Fibroblast of lung (primary cell): ENCODE data around the gene CDK18. TPM values are rescaled to one million over a fixed set of nuclear protein-coding genes. Genes with fewer than 3 reads are reported as not detected.
A peak's percentile ranks its signal among the peaks of the same experiment; 100 is the strongest.

Experiments
- DNase-seq, 2 donors: peaks; one replicate each; pipeline versions ENCODE4 v3.0.0 to v3.0.0-alpha.2; 2010; ENCODE audit warnings: low read depth in 2 of 2
- H2AFZ ChIP-seq: 2 replicates; pipeline ENCODE4 v1.5.1; 2012; ENCODE audit warnings: low read length, control low read depth, inconsistent platforms
- H3K27ac ChIP-seq: 2 replicates; pipeline ENCODE4 v1.5.1; 2011; ENCODE audit warnings: low read length, control low read depth; ENCODE audit not compliant: insufficient read depth
- H3K27me3 ChIP-seq: 2 replicates; pipeline ENCODE4 v1.5.1; 2011; ENCODE audit warnings: mild to moderate bottlenecking, low read length; ENCODE audit not compliant: control insufficient read depth, insufficient read depth
- H3K36me3 ChIP-seq: 2 replicates; pipeline ENCODE4 v1.5.1; 2011; ENCODE audit warnings: low read length; ENCODE audit not compliant: control insufficient read depth, insufficient read depth
- H3K4me1 ChIP-seq: 2 replicates; pipeline ENCODE4 v1.5.1; 2011; ENCODE audit warnings: low read length; ENCODE audit not compliant: control insufficient read depth, insufficient read depth; ENCODE audit errors: extremely low read depth
- H3K4me2 ChIP-seq: 2 replicates; pipeline ENCODE4 v1.5.1; 2011; ENCODE audit warnings: low read length, control low read depth; ENCODE audit not compliant: insufficient read depth; ENCODE audit errors: extremely low read depth
- H3K4me3 ChIP-seq, 4 experiments: fragments of 200-600 bp in 1 of 4; sonication (generic) in 1 of 4; replicated peaks in 1 of 4; 2 replicates each; pipeline ENCODE4 v1.5.1; 2011 to 2016; ENCODE audit warnings: low read length in 4 of 4, low read depth in 3 of 4, mild to moderate bottlenecking in 3 of 4, control low read depth in 2 of 4, inconsistent platforms in 1 of 4, mixed read lengths in 1 of 4; ENCODE audit not compliant: insufficient read depth in 1 of 4; ENCODE audit errors: control extremely low read depth in 1 of 4
- H3K79me2 ChIP-seq: 2 replicates; pipeline ENCODE4 v1.5.1; 2012; ENCODE audit warnings: mild to moderate bottlenecking, low read length, inconsistent platforms; ENCODE audit not compliant: control insufficient read depth, insufficient read depth
- H3K9ac ChIP-seq: 2 replicates; pipeline ENCODE4 v1.5.1; 2011; ENCODE audit warnings: mild to moderate bottlenecking, low read length, control low read depth; ENCODE audit not compliant: insufficient read depth
- H3K9me3 ChIP-seq: 2 replicates; pipeline ENCODE4 v1.5.1; 2012; ENCODE audit warnings: low read depth, low read length; ENCODE audit not compliant: control insufficient read depth, insufficient read depth
- H4K20me1 ChIP-seq: 2 replicates; pipeline ENCODE4 v1.5.1; 2011; ENCODE audit warnings: low read length; ENCODE audit not compliant: control insufficient read depth, insufficient read depth; ENCODE audit errors: extremely low read depth
- EZH2 ChIP-seq: IDR thresholded peaks from 2 replicates; pipeline ENCODE4 v1.5.1; 2012; ENCODE audit warnings: low read length, control low read depth, mild to moderate bottlenecking; ENCODE audit errors: missing control alignments
- polyA plus RNA-seq, 2 donors: library from polyadenylated mRNA; depleted of rRNA in 1 of 2; stranded (reverse) in 1 of 2; unstranded in 1 of 2; fragments of >200 nt; gene quantifications; 2 replicates each; pipeline ENCODE4 v1.2.1, GENCODE V29; 2011 to 2012; ENCODE audit warnings: missing spikeins in 1 of 2
- total RNA-seq: library from RNA; depleted of rRNA; stranded (reverse); fragments of >200 nt; gene quantifications from 2 replicates; pipeline ENCODE4 v1.2.1, GENCODE V29; 2014
- TF ChIP-seq, protein P1 (sequence below), 2 donors: IDR thresholded peaks in 1 of 2; conservative IDR thresholded peaks in 1 of 2; 1 replicate in 1 of 2; 2 replicates in 1 of 2; pipeline ENCODE4 v1.5.1; 2011 to 2012; ENCODE audit warnings: low read length in 2 of 2, control low read depth in 1 of 2, inconsistent platforms in 1 of 2, low read depth in 1 of 2, mild to moderate bottlenecking in 1 of 2

CDK18 gene
- total and polyA plus RNA-seq, 2 donors (not counting 1 experiment from before 2014, with no cell fraction given), result 0.33 to 2.1 TPM

DNA sequence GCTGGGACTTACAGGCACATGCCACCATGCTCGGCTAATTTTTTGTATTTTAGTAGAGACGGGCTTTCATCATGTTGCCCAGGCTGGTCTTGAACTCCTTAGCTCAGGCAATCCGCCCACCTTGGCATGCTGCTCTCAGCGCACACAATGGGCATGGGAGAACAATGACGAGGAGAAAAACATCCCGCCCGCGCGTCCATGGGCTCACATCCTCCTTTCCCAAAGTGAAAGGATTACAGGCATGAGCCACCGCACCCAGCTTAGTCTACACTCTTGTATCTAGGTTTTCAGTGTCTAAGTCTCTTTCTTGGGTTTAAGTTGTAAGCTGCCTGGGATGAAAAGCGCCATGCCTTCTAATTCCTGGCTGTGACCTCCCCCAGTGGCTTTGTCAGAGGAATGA, 37.9 kb downstream of the CDK18 start:
- Histone ChIP-seq H3K4me3 (no peak overlapping the region), H2AFZ (no peak overlapping the region), H3K79me2 (no peaks in the 10 kb centered on the region), H3K9ac (no peak overlapping the region), H3K27me3 (peaks cover 9% of the 10 kb centered on the region), H3K9me3 (no peaks in the 10 kb centered on the region), H3K27ac (no peak overlapping the region), H3K36me3 (no peaks in the 10 kb centered on the region), H3K4me1 (peaks cover 4% of the 10 kb centered on the region), H3K4me2 (no peak overlapping the region), H4K20me1 (no peaks in the 10 kb centered on the region)
- DNase-seq, result no peak
- TF ChIP-seq, protein P1, sequence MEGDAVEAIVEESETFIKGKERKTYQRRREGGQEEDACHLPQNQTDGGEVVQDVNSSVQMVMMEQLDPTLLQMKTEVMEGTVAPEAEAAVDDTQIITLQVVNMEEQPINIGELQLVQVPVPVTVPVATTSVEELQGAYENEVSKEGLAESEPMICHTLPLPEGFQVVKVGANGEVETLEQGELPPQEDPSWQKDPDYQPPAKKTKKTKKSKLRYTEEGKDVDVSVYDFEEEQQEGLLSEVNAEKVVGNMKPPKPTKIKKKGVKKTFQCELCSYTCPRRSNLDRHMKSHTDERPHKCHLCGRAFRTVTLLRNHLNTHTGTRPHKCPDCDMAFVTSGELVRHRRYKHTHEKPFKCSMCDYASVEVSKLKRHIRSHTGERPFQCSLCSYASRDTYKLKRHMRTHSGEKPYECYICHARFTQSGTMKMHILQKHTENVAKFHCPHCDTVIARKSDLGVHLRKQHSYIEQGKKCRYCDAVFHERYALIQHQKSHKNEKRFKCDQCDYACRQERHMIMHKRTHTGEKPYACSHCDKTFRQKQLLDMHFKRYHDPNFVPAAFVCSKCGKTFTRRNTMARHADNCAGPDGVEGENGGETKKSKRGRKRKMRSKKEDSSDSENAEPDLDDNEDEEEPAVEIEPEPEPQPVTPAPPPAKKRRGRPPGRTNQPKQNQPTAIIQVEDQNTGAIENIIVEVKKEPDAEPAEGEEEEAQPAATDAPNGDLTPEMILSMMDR (conservative IDR thresholded peaks at IDR 0.05 in 1 of 2, IDR thresholded peaks at IDR 0.05 in 1 of 2; ENCODE audit: low read depth in 1 of 2, low read length in 2 of 2), result no peak
- TF ChIP-seq EZH2, result no peak

DNA sequence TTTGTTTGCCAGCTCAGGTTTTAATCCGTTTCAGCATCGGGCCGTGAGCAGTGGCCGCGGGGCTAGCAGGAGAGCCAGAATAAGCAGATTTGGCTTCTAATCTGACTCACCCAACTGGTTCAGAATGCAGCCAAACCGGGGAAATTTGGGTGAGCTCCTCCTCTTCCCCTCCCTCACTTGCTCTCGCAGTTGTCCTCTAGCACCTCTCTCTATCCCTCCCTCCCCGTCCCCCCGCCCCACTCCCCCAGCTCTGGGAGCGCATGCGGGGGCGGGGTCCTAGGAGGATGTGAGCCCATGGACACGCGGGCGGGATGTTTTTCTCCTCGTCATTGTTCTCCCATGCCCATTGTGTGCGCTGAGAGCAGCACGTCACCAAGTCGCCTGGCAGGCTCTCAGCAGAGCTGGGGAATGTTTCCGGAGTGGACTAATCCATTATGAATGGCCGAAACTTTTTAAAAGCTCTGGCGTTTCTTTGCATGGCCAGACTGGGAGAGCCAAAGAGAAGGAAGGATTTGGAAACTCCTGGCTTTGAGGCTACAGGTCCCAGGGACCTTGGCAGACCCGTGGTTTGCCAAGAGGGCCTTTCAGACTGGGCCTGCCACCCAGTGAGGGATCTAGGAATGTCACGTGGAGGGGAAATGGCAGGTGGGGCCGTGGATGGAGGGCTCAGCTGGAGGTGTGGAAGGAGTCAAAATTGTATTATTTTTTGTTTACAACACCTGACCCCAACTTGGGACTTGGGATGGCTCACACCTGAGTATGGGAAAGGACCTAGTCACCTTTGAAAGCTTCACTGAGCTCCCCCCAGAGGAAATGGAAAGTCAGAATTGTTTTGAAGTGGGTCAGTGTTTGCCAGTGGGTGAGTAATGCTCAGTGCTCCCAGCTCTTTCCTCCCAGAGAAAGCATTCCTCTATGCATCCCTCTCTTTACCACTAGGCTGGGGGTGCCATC, 39.2 kb downstream of the CDK18 start:
- peak overlapping the region; percentile 85 for H3K4me2 ChIP-seq
- no peak for TF ChIP-seq EZH2
- TF ChIP-seq, protein P1 (conservative IDR thresholded peaks at IDR 0.05 in 1 of 2, IDR thresholded peaks at IDR 0.05 in 1 of 2; ENCODE audit: low read depth in 1 of 2, low read length in 2 of 2), result no peak
- no peaks in the 10 kb centered on the region for H4K20me1 ChIP-seq
- H3K36me3 ChIP-seq, result no peaks in the 10 kb centered on the region
- no peak overlapping the region for H3K27ac ChIP-seq
- H3K4me3 ChIP-seq, result peak overlapping the region; percentile 19 to 40 (median 25)
- H3K79me2 ChIP-seq, result no peaks in the 10 kb centered on the region
- H3K27me3 ChIP-seq, result peaks cover 16% of the 10 kb centered on the region
- H3K9ac ChIP-seq, result no peak overlapping the region
- peaks cover 4% of the 10 kb centered on the region for H3K4me1 ChIP-seq
- peak overlapping the region; percentile 46 for H2AFZ ChIP-seq
- H3K9me3 ChIP-seq, result no peaks in the 10 kb centered on the region
- peak; percentile 59 to 92 for DNase-seq

DNA sequence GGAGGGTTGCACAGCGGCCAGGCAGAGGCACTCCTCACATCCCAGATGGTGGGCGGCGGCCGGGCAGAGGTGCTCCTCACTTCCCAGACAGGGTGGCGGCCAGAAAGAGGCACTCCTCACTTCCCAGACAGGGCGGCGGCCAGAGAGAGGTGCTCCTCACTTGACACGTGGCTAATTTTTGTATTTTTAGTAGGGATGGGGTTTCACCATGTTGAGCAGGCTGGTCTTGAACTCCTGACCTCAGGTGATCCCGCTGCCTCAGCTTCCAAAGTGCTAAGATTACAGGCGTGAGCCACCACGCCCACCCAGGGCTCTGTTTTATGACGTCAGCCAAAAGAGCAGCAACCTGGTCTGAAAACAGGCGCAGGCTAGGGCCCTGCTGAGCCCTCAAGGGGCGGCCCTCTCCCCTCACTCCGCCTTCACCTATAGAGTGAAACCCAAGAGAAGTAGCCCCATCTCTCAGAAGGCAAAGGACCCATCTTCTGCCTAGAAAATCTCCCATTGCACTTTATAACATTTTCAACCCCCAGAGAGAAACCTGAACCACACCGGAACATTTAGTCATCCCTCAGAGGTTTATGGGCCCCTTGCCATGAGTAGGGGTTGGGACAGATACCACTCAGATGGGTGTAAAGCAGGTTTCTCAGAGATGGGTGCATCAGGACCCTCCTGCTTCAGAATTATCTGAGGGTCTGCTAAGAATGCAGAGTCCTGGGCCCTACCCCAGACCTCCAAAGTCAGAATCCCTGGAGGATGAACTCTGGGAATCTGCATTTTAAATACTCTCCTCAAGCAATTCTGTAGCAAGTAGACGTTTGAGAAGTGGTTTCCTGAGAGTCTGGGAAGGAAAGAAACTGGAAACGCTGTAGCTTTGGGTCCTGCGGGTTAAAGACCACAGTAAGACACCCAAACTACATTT, 40.8 kb downstream of the CDK18 start:
- H4K20me1 ChIP-seq, result no peaks in the 10 kb centered on the region
- H3K9me3 ChIP-seq, result no peaks in the 10 kb centered on the region
- H3K27ac ChIP-seq, result no peak overlapping the region
- H3K4me2 ChIP-seq, result no peak overlapping the region
- H3K4me1 ChIP-seq, result peaks cover 4% of the 10 kb centered on the region
- no peaks in the 10 kb centered on the region for H3K36me3 ChIP-seq
- H3K27me3 ChIP-seq, result peaks cover 16% of the 10 kb centered on the region
- no peak overlapping the region for H2AFZ ChIP-seq
- TF ChIP-seq EZH2, result no peak
- TF ChIP-seq, protein P1 (conservative IDR thresholded peaks at IDR 0.05 in 1 of 2, IDR thresholded peaks at IDR 0.05 in 1 of 2; ENCODE audit: low read depth in 1 of 2, low read length in 2 of 2), result no peak
- H3K79me2 ChIP-seq, result no peaks in the 10 kb centered on the region
- no peak overlapping the region for H3K9ac ChIP-seq
- H3K4me3 ChIP-seq, result no peak overlapping the region
- DNase-seq, result no peak
